HG03066 (cell line): ENCODE measurements around the gene SETX.

Source experiments
- ATAC-seq: cut with Tn5 transposase; IDR thresholded peaks from one replicate; pipeline ENCODE4 v1.9.1; 2021; ENCODE audit warnings: low read depth; ENCODE audit not compliant: unreplicated experiment

SETX gene

DNA sequence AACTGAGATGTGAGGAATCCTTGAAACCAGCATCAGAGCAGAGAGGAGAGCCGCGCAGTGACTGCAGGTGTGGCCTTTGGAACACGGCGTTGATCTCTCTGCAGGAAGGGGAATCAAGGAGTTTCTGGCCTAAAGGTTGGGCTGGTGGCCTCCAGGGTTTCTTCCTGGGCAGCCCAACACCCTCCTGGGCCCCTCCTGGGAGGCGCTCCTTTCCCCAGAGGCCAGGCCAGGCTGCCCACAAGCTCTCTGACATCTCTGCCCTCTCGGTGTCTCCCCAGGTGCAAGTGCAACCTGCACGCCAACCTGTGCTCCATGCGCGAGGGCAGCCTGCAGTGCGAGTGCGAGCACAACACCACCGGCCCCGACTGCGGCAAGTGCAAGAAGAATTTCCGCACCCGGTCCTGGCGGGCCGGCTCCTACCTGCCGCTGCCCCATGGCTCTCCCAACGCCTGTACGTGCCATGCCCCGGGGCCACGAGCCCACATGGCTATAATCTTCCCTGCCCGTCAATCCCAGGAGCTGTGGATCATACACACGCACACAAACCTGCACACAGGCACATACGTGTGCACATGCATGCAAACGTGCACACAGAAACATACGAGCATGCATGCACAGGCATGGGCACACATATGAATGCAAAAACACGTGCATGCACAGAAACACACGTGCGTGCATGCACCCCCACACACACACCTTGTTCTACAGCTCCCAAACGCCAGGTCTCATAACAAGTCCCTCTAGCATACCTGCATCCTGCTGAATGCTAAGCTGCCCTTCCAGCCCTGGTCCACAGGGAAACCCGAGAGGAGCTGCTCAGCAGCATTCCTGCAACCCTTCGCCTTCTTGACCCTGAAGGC, 128.0 kb downstream of the SETX start:
- no peak for ATAC-seq

DNA sequence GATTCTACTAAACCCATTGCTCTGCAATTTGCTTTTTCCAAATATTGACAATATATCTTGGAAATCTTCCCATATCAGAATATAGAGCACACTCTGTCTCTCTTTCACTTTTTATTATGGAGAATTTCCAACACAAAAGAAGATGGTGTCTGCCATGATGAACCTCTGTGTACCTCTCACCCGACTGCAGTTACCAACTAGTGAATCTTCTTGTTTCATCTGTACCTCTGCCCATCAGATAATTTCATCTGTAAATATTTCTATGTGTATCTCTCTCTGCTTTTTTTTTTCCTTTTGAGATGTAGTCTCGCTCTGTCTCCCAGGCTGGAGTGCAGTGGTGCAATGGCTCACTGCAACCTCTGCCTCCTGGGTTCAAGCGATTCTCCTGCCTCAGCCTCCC, 130.1 kb downstream of the SETX start:
- ATAC-seq, result no peak

DNA sequence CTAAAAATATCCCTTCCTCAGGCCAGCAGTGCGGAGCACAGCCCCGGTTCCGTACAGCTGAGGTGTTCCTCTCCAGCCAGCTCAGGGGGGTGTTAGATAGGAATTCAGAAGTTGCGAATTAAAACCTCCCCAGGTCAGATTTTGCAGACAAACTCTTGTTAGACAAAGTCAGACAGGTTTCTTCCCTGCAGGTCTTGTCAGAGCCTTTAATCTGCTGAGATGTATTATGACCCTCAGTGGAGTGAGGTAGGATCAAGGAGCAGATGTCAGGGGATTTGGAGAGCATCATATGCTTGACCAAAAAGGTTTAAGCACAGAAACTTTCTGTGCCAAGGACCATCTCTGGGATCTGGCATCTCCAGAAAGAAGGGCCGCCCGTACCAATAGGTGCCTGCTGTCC, 132.8 kb downstream of the SETX start:
- no peak for ATAC-seq

DNA sequence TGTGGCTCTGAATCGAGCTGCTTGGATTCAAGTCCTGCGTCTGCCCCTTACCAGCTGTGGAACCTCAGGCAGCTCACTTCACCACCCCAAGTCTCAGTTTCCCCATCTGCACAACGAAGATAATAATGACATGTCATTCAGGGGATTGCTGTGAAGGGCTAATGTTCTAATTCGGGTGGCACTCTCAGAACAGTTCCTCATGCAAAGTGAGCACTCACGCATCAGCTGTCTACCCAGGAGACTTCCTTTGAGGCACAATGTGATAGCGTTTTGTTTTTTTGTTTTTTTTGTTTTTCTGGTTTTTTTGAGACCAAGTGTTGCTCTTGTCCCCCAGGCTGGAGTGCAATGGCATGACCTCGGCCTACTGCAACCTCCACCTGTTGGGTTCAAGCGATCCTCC, 136.6 kb downstream of the SETX start:
- ATAC-seq, result no peak

DNA sequence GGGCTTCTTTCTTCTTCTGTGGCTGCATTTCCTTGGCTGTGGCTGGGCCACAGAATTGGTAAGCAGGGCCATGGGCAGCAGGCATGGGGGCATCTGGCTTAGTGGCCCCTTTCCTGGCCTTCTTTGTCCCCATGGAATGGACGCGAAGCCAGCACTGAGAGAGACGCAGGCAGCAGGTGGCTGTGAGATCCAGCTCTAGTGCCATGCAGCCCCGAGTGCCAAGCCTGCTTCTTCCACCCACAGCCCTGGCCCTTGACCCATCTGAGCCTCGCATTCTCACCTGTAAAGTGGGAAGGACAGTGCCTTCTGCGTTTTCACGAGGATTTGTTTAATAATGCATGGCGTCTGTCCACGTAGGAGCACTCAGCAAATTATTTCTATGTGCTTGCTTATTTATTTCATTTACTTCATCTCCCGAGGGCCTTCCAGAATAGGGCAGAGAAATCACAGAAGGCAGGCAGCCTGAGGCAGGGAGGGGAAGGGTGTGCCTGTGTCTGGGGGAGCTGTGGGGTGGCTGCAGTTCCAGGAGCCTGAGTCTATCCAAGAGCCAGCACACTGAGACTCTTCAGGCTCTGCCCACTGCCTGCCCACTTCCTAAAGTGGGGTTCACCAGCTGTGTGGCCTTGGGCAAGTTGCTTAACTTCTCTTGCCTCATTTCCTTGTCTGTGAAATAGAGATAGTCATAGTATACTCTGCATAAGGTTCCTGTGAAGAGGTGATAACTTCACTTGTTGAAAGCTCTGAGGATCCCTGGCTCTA, 137.7 kb downstream of the SETX start:
- no peak for ATAC-seq

DNA sequence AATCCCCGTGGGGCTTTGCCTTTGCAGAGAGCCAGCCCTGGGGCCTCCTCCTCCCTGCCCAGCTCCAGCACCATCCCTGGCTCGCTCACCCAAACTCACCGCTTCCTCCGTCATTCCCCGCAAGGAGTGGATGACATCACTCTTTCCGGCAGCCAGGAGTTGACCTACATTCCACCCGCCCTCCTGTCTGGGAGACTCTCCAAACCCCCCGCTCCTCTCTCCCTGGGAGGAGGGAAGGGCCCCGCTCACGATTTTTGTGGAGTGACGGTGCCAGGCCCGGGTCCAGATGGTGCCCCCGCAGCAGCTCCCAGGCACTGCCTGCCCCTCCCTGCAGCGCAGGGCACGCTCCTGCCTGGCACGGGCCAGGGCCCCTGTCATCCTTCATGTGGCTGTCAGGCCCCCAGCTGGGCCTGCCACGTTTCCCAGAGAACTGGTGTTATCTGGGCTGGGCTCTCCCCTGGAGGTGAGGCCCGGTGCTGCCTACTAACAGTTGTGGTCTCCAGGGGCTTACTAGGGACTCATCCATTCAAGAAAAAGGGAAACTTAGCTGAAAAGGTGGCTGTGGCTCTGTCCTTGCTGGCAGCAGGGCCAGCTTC, 140.7 kb downstream of the SETX start:
- no peak for ATAC-seq

DNA sequence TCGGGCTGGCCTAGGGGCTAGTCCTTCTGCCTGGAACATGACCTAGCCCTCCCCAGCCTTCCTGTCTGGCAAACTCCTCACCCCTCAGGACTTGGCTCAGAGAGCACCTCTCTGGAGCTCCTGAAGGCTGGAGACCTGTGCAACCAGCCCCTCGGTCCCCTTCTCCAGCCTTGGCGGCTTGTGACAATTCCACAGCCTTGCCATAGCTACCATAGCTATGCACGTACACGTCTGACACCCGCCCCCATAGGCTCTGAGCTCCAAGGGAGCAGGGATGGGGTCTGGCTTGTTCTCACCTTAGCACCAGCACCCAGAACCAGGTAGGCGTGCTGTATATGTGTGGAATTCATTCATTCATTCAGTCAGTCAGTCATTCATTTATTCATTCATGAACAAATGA, 143.2 kb downstream of the SETX start:
- no peak for ATAC-seq
